GM18505 (cell line): ENCODE data around the gene F13B.
"Not testable (repeated sequence)": the region's sequence is repeated elsewhere in the genome, so short reads cannot be mapped to it uniquely, and the experiment has no call there.

Experiments used
- ATAC-seq: cut with Tn5 transposase; IDR thresholded peaks from one replicate; pipeline ENCODE4 v1.9.1; 2021; ENCODE audit not compliant: unreplicated experiment
- POLR2A ChIP-seq: IDR thresholded peaks from 4 replicates; pipeline ENCODE4 v1.6.1; 2011; ENCODE audit warnings: borderline replicate concordance; ENCODE audit not compliant: insufficient read depth, insufficient read length; ENCODE audit errors: extremely low read depth

The F13B gene, protein sequence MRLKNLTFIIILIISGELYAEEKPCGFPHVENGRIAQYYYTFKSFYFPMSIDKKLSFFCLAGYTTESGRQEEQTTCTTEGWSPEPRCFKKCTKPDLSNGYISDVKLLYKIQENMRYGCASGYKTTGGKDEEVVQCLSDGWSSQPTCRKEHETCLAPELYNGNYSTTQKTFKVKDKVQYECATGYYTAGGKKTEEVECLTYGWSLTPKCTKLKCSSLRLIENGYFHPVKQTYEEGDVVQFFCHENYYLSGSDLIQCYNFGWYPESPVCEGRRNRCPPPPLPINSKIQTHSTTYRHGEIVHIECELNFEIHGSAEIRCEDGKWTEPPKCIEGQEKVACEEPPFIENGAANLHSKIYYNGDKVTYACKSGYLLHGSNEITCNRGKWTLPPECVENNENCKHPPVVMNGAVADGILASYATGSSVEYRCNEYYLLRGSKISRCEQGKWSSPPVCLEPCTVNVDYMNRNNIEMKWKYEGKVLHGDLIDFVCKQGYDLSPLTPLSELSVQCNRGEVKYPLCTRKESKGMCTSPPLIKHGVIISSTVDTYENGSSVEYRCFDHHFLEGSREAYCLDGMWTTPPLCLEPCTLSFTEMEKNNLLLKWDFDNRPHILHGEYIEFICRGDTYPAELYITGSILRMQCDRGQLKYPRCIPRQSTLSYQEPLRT

DNA sequence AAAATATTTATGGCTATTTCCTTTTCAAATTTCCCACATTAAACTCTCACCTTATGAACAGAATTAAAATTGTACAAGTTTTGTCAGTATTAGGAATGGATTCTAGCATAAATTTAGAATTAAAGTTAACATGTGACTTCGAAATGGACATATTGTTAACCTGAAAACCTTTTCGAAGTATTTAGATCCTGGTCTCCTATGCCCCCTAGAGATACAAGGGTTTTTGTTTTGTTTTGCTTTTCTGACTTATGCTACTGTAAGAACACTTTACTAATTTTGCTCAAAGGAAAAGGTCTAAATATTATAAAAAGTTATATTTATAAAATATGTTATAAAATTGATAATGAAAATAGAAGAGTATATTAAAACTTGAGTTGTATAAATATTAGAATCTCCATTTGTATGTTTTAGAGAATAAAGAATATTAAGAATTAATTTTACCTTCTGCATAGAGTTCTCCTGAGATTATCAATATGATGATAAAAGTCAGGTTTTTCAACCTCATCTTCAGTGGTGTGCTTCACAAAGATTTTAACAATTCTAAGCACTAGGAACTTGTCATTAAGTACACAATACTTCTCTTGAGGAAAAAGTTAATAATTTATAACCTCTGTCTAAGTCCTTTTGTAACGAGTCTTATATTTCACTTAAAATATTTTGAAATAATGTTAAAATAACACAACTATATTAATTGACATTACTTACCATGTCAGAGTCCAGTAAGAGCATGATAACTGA, at the start of gene F13B:
TSS of gene F13B (minus strand) at position 542 of the 738 bp plus-strand sequence. CDS start at position 505, 37 bp downstream.
- TF ChIP-seq POLR2A: no peak
- no peak for ATAC-seq

DNA sequence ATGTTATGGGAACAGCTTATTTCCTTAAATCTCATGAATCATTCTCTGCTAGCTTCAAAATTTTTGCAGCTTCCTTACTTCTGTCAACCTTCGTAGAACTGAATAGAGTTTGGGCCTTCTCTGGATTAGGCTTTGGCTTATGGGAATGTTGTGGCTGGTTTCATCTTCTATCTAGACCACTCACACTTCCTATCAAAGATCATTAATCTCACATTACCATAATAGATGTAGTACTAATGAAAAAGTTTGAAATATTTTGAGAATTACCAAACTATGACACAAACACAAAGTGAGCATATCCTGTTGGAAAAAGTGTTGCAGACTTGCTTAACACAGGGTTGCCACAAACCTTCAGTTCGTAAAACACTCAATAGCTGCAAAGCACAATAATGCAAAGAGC, 49.1 kb upstream of the F13B start:
- no peak for TF ChIP-seq POLR2A
- ATAC-seq: no peak

DNA sequence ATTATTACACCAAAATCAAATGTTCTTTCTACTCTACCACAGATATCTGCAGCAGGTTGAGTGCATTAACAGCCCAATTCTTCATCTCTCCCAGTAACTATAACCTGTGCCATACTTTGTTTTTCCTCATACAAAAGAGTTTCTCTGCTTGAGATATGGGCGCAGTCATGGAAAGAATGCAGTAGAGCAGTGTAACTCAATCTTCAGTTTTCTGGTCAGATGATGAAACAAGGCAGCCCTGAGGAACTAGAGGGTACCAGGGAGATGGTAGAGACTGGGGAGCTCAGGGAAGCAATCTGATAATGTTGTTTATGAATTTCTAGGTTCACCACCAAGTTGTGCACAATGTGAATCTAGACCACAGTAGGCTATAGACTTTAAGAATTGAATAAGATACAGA, 39.8 kb upstream of the F13B start:
- no peak for TF ChIP-seq POLR2A
- no peak for ATAC-seq

DNA sequence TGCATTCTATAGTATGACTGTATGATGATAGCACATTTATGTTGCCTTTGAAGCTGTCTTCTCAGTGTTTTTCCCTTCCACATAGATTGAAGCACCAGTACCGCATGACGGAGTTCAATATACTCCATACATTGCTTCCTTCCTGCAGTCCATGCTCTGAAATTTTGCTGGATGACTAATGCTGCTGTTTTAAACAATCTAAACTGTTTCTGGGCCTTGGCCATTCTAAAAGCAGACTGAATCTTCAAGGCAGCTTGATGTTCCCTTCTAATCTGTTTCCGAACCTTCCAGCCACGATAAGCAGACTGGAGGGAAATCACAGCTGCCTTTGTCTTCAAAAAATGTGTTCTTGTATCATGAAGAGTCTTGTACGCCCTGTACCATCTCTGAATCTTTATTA, 36.2 kb upstream of the F13B start:
- no peak for ATAC-seq
- no peak for TF ChIP-seq POLR2A

GRCh38 chr1:197101978-197102377, 34.9 kb upstream of the F13B start:
- ATAC-seq: no peak
- TF ChIP-seq POLR2A: no peak

DNA sequence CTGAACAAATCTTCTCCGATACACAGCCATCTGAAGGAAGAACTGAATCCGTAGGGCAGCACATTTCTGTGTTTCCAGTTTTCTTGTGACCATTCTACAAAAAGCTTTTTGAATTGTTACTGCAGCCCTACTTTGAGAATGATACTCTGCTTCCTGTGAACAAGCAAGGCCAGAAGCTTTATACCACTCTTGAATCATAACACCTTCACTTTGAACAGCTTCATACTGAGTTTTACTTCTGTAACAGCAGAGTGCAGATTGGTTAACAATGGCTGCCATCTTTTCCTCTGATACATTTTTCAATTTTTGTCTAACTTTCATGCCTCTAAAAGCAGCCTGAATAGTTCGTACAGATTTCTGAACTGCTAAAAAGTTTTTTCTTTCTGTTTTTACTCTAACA, 33.6 kb upstream of the F13B start:
- TF ChIP-seq POLR2A: no peak
- ATAC-seq: no peak

- ATAC-seq: no peak
- no peak for TF ChIP-seq POLR2A
These were observed 32.4 kb upstream of the F13B start for GRCh38 chr1:197099444-197099843.

DNA sequence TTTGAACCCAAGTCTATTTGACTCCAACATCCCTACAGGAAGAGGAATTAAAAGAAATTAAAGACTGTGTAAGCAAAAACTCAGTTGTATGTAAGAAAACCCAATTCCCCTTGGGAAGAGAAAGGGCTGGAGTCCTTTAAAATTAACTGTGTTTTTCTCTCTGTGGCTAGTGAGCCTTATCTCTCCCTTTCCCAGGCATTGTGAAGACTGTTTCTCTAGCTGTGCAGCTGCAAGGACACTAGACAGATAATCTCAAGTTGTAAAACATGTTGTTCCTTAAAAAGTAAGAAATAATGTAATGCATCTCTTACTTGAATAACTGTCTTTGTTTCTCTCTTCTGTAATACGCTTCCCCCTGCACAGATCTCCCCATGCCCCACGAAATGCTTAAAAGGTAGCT, 29.9 kb upstream of the F13B start:
- not testable (repeated sequence) for ATAC-seq

DNA sequence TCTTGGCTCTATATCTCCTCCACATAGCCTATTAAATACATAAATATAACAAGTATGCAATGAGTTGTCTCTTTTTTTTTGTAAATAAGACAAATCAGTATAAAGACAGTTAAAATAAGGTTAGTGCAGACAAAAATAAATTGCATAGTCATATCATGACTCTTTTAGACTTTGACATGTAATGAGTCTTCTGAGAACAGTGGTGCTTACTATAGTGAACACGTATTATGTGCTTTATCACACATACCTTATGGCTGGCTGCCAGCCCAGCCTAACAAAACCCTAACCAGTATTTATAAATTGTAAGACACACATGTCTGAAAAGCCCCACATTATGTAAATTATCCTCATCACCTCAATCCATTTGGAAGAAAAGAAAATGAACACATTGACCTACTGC, 29.1 kb upstream of the F13B start:
- TF ChIP-seq POLR2A: no peak
- no peak for ATAC-seq

- TF ChIP-seq POLR2A: no peak
- ATAC-seq: no peak
These were observed 26.3 kb upstream of the F13B start for GRCh38 chr1:197093226-197093885.

DNA sequence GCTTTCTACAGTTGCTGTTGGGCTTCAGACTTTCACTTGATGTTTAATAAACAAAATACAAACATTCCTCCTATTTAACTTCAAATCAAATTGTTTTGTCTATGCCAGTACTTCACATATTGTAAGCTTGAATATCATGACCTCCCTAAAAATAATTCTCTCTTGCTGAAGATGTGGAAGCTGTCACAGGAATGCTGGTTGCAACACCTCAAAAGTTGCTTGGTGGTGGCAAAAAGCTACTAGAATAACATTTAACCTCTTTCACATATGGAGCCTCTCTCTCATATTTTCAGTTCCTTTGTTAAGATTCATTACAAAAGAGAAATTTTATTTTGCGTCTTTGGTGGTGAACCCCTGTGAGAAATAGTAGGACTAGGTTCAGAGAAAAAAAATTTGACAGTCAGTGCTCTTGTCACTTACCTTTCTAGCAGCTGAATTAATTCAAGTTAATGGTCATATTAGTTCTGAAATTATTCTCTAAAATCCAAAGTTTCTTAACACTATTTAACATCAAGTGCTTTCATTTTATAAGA, 25.5 kb upstream of the F13B start:
- TF ChIP-seq POLR2A: no peak

GRCh38 chr1:197083474-197083873, 16.4 kb upstream of the F13B start:
- no peak for ATAC-seq
- no peak for TF ChIP-seq POLR2A

More for the DNA sequence above, 25.5 kb upstream of the F13B start:
- ATAC-seq: no peak
